SK-N-SH (cell line): Measurements from ENCODE around the gene RALGDS.

Experiments
- JUND ChIP-seq: IDR thresholded peaks from 2 replicates; pipeline ENCODE4 v1.4.0; 2012
- RCOR1 ChIP-seq: fragments of 150-350 bp; IDR thresholded peaks from 2 replicates; pipeline ENCODE4 v1.6.1; 2017; ENCODE audit warnings: antibody characterized with exemption, low read length
- SMC3 ChIP-seq: IDR thresholded peaks from 2 replicates; pipeline ENCODE4 v1.6.1; 2012; ENCODE audit warnings: low read depth, low read length, improper control_type of control experiment
- TF ChIP-seq, protein P1 (sequence below): fragments of 200-600 bp; sonication (generic); IDR thresholded peaks from 2 replicates; pipeline ENCODE4 v1.6.1; 2017; ENCODE audit warnings: antibody characterized with exemption, mild to moderate bottlenecking, moderate library complexity
- TF ChIP-seq, protein P2 (sequence below): fragments of 150-350 bp; IDR thresholded peaks from 2 replicates; pipeline ENCODE4 v1.6.1; 2017; ENCODE audit warnings: antibody characterized with exemption, low read length, low read depth, borderline replicate concordance

DNA sequence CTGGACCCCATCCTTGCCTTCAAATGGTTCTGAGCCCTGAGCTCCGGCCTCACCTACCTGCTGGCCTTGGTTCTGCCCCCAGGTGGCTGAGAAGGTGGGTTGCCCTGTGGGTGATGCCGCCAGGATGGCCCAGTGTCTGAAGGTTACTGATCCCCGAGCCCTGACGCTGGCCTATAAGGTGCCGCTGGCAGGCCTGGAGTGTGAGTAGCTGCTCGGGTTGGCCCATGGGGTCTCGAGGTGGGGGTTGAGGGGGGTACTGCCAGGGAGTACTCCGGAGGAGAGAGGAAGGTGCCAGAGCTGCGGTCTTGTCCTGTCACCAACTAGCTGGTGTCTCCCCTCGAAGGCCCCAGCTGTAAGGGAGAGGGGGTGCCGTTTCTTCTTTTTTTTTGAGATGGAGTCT is 54.0 kb downstream of the RALGDS start:
- TF ChIP-seq, protein P1, sequence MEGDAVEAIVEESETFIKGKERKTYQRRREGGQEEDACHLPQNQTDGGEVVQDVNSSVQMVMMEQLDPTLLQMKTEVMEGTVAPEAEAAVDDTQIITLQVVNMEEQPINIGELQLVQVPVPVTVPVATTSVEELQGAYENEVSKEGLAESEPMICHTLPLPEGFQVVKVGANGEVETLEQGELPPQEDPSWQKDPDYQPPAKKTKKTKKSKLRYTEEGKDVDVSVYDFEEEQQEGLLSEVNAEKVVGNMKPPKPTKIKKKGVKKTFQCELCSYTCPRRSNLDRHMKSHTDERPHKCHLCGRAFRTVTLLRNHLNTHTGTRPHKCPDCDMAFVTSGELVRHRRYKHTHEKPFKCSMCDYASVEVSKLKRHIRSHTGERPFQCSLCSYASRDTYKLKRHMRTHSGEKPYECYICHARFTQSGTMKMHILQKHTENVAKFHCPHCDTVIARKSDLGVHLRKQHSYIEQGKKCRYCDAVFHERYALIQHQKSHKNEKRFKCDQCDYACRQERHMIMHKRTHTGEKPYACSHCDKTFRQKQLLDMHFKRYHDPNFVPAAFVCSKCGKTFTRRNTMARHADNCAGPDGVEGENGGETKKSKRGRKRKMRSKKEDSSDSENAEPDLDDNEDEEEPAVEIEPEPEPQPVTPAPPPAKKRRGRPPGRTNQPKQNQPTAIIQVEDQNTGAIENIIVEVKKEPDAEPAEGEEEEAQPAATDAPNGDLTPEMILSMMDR: no peak
- TF ChIP-seq, protein P2, sequence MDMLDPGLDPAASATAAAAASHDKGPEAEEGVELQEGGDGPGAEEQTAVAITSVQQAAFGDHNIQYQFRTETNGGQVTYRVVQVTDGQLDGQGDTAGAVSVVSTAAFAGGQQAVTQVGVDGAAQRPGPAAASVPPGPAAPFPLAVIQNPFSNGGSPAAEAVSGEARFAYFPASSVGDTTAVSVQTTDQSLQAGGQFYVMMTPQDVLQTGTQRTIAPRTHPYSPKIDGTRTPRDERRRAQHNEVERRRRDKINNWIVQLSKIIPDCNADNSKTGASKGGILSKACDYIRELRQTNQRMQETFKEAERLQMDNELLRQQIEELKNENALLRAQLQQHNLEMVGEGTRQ: no peak
- TF ChIP-seq RCOR1: no peak
- TF ChIP-seq JUND: no peak
- TF ChIP-seq SMC3: no peak
